GM20000 (cell line): ENCODE results near the gene HAUS2.

Experiments
- DNase-seq: peaks from one replicate; pipeline ENCODE4 v3.0.0; 2012; ENCODE audit warnings: low spot score
- CTCF ChIP-seq: IDR thresholded peaks from 2 replicates; pipeline ENCODE4 v1.5.1; 2012; ENCODE audit warnings: mild to moderate bottlenecking, control low read depth; ENCODE audit errors: extremely low read depth, missing control alignments

Gene HAUS2

GRCh38 chr15:42510258-42511006 lies 38.2 kb upstream of the HAUS2 start:
- TF ChIP-seq CTCF, result no peak
- DNase-seq, result no peak

- no peak for TF ChIP-seq CTCF
- no peak for DNase-seq
Observed at GRCh38 chr15:42511007-42511391, 37.6 kb upstream of the HAUS2 start.

GRCh38 chr15:42523331-42523730 lies 25.3 kb upstream of the HAUS2 start:
- DNase-seq, result no peak
- TF ChIP-seq CTCF, result no peak

GRCh38 chr15:42528970-42529369 lies 19.7 kb upstream of the HAUS2 start:
- no peak for TF ChIP-seq CTCF
- no peak for DNase-seq

GRCh38 chr15:42533246-42533645 lies 15.4 kb upstream of the HAUS2 start:
- DNase-seq, result no peak
- TF ChIP-seq CTCF, result no peak

GRCh38 chr15:42544853-42545629 lies 3.6 kb upstream of the HAUS2 start:
- no peak for DNase-seq
- no peak for TF ChIP-seq CTCF

GRCh38 chr15:42547918-42548248 lies 755 bp upstream of the HAUS2 start:
- TF ChIP-seq CTCF, result no peak
- no peak for DNase-seq
